GM23248 (cell line): ENCODE measurements around the gene OR14I1.

Experiments
- EZH2 ChIP-seq: fragments of 200-600 bp; sonication (generic); IDR thresholded peaks from 2 replicates; pipeline ENCODE4 v1.6.1; 2018; ENCODE audit warnings: antibody characterized with exemption, mild to moderate bottlenecking; ENCODE audit not compliant: insufficient read depth, poor library complexity, severe bottlenecking
- EZH2phosphoT487 ChIP-seq: fragments of 200-600 bp; sonication (generic); IDR thresholded peaks from 2 replicates; pipeline ENCODE4 v1.6.1; 2018; ENCODE audit warnings: antibody characterized with exemption, moderate library complexity, mild to moderate bottlenecking, low read depth; ENCODE audit not compliant: insufficient read depth

DNA sequence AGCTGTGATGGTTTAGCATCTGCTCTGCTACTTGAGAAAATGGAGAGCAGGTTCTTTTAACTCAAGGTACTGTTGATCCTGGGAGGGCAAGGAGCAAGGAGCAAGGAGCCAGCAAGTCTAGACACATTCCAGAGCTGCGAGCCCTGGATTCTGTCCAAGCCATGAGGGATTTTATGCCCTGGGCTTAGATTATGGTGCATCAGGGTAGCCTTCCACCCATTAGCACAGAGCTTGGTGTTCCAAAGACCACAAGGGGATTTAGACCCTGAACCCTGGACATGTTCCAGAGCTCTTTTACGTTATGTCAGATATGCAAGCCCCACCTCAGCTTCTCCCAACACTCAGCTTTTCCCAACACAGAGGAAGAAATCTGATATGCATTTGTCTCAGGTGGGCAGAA is 2.0 kb upstream of the OR14I1 start:
- TF ChIP-seq EZH2 (no peak), EZH2phosphoT487 (no peak)
